ENCODE results near the gene GRID1.

Gene GRID1

DNA sequence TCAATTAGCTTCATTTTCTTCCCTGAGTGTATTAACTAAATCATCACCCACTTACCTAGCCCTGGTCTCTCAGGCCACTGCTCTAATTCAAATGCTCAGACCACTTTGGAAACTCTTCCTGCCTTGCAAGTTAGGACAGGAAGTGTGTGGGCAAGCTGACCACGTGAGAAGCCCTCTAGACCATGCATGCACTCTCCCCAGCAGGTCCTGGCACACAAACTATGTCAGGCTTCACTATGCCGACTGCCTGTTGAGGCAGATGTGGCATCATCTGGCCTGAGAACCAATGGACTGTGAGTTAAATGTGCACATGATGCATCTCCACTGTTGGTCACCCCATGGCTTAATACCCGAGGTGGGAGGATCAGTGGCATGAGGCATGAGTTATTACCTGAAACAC lies 439.6 kb downstream of the GRID1 start:
- DNase-seq (ENCODE audit: low read depth in 2 of 2), result no peak

GRCh38 chr10:85926136-85926535 lies 440.5 kb downstream of the GRID1 start:
- DNase-seq (ENCODE audit: low read depth in 2 of 2), result no peak

DNA sequence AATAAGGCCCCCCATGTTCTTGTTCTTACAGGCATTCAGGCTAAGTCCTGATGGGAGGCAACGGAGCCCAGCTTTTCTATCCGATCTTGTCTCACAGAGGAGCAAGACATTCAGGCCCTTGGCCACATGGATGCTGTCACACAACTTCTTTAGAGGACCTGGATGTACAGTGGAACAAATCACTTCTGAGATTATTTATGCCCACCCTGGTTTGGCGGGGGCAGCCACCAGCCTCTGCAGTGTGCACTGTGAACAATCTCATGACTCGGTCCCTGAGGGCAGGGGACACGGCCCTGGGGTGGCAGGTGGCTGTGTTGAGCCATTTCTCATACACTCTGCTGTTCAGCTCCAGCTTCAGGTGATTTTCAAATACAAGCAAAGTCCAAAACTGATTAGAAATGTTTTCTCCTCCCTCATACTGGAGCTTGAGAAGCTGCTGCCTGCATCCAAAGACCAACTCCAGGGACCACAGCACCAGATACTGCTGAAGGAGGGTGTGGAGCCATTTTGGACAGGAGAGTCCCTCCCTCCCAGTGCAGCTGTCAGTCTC lies 441.3 kb downstream of the GRID1 start:
- no peak for DNase-seq (ENCODE audit: low read depth in 2 of 2)

- DNase-seq (ENCODE audit: low read depth in 2 of 2), result no peak
These were observed 442.1 kb downstream of the GRID1 start for GRCh38 chr10:85924382-85925102.

- DNase-seq (ENCODE audit: low read depth in 2 of 2), result no peak
These were observed 444.1 kb downstream of the GRID1 start for GRCh38 chr10:85922356-85923129.

- no peak for DNase-seq (ENCODE audit: low read depth in 2 of 2)
These were observed 444.8 kb downstream of the GRID1 start for GRCh38 chr10:85921789-85922188.

DNA sequence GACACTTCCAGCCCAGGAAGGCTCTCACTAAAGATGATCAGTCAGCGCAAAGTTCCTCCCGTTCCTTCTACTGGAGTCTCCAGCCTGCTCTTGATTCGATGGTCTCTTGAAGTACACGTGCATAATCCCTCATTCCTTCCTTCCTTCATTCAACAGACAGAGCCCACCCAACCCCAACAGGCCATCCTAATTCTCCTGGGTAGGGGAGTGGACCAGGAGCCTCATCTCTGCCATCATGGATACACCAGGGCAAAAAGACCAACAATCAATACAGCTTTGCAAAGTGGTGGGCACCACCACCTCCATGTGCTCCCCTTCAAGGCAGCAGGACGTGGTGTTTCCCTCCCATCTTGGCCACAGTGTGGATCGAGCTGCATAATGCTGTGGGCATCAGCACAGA lies 446.3 kb downstream of the GRID1 start:
- DNase-seq (ENCODE audit: low read depth in 2 of 2), result no peak

DNA sequence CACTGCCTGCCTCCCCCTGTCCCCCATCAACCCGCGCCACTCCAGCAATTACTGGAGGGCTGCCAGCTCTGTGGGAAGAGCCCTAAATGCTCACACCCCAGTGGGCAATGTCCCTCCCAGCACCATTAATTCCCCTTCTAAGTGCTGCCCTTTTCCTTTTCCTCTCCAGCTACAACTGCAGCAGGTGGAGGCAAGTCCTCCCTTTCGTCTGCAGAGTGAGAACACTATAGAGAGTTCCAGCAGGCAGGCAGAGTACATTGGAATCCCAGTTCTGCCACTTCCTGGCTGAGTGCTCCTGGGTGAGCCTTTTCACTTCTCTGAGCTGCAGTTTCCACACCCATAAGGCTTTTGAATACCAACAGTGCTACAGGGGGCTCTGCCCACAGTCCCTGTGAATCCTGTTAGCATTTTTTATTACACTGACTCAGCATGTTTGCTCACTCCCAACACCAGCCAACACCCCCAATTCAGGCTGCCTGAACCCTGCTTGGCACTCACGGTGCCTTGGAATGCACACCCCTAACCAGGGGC lies 447.0 kb downstream of the GRID1 start:
- no peak for DNase-seq (ENCODE audit: low read depth in 2 of 2)

GRCh38 chr10:85918371-85918770 lies 448.2 kb downstream of the GRID1 start:
- DNase-seq (ENCODE audit: low read depth in 2 of 2), result no peak

DNA sequence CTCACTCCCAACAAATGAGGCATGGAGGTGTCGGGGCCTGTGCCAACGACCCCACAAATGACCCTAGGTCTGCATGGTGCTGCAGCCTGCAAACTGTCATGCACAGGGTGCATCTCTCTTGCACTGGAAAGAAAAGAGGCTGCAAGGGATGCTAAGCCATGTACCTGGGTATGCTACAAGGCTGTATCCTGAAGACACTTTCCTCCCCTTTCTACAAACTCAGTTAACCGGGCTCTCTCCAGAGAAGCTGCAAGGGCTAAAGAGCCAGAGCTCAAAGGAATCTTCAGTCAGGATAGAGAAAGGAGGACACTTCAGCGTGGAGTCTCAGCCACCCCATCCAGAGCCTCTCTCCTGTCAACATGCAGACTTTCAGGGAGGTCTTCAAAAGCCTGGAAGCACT lies 449.0 kb downstream of the GRID1 start:
- no peak for DNase-seq (ENCODE audit: low read depth in 2 of 2)

- DNase-seq (ENCODE audit: low read depth in 2 of 2), result no peak
These were observed 449.5 kb downstream of the GRID1 start for GRCh38 chr10:85916994-85917573.

DNA sequence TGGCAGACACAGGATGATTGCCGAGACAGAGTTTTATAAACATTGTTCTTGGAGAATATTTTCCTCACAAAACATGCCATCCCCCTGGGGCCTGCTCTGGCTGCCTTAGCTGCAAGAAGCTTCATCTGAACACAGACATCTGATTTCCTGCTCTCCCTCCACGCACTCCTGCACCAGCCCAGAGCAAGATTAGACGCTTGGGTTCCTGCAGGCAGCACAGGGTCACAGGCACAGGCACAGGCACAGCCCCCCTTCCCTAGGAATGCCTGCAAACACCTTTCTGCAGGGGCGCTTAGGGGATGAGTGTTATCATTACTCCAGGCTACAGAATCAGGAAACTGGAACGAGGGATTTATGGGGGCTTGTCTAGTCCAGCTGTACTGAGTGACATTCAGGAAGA lies 450.3 kb downstream of the GRID1 start:
- no peak for DNase-seq (ENCODE audit: low read depth in 2 of 2)

GRCh38 chr10:85915245-85915846 lies 451.2 kb downstream of the GRID1 start:
- DNase-seq (ENCODE audit: low read depth in 2 of 2), result no peak

DNA sequence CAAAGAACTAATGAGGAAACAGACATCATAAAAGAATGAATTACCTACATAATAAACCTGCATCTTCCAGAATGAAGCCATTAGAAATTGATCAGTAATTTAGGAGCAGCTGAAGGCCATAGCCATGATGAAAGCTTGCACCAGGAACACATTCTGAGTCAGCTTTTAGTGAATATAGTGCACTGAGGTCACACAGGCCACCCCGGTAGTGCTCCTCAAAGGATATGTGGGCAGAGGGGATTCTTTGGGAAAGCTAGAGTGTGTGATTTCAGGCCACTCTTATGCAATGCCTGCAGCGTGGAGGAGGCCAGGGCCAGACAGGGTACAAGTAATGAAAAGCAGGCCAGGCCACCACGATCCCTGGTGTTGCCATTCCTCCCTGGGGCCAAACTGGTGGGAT lies 451.9 kb downstream of the GRID1 start:
- no peak for DNase-seq (ENCODE audit: low read depth in 2 of 2)

GRCh38 chr10:85908462-85908861 lies 458.1 kb downstream of the GRID1 start:
- DNase-seq (ENCODE audit: low read depth in 2 of 2), result no peak

DNA sequence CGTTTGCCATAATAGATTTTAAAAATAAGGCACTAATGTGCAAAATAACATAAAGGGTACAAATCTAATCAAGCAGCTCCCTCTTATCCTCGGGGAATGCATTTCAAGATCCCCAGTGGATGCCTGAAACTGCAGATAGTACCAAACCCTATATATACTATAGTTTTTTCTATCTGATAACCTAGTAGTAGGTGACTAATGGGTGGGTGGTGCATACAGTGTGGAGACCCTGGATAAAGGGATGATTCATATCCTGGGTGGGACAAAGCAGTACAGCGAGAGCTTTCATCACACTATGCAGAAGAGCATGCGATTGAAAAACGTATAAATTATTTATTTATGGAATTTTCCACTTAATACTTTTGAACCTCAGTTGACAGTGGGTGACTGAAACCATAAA lies 464.5 kb downstream of the GRID1 start:
- no peak for DNase-seq (ENCODE audit: low read depth in 2 of 2)

- no peak for DNase-seq (ENCODE audit: low read depth in 2 of 2)
These were observed 465.0 kb downstream of the GRID1 start for GRCh38 chr10:85901599-85901998.

- no peak for DNase-seq (ENCODE audit: low read depth in 2 of 2)
These were observed 466.1 kb downstream of the GRID1 start for GRCh38 chr10:85900487-85900886.

DNA sequence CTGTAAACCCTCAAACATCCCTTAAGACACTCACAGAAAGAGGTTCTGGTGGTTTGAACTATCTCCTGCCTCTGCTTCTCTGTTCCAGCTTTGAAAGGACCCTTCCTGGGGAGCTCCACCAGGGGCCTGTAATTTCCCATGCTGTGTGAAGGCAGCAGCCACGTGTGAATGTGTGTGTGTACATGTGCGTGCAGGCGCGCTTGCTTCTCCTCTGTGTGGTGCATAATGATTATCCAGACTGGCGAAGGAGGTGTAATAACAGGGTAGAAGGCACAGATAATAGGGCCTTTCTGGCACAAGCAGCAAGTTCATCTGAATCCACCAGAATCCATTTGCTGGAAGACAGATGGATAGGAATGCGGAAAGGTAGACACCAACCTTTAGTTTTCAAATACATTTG lies 466.5 kb downstream of the GRID1 start:
- DNase-seq (ENCODE audit: low read depth in 2 of 2), result no peak

DNA sequence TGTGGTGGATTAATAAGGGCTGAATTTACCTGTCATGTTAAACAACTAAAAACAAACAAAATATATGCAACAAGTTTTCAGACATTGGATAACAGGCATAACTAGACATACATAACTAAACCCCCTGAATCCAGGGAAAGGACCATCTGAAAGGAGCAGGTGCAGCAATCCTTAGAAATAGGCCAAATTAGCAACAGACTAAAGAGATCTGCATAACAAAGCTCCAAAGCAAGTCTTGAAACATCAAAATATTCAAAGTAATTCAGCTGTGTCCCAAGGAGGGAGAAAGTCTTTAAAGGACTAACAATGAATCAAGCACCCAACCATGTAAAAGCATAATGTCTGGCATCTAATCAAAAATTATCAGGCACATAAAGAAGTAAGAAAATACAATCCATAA lies 475.1 kb downstream of the GRID1 start:
- no peak for DNase-seq (ENCODE audit: low read depth in 2 of 2)

- DNase-seq (ENCODE audit: low read depth in 2 of 2), result no peak
These were observed 478.0 kb downstream of the GRID1 start for GRCh38 chr10:85888559-85888958.

DNA sequence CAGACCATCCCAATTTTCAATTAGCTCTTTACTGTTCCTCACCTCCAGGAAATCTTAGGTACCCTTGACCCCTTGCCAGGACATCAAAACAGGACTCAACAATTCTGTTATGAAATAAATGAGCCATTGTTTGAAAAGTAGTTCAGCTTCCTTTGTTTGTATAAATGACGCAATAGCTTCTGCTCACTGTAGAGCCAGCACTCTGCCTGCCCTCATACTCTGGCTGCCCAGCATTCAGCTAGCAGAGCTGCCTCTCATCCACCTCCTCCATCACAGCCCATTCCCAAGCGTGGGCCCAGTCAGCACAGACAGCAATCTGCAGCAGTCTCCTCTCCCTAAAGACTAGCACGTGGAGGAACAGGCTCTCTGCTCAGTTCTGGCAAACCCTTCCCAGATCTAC lies 478.6 kb downstream of the GRID1 start:
- DNase-seq (ENCODE audit: low read depth in 2 of 2), result no peak
